HepG2 (cell line): ENCODE measurements around the gene TFF1. TPM values are rescaled to one million over a fixed set of nuclear protein-coding genes. Genes with fewer than 3 reads are reported as not detected.

Experiments used
- ARNT ChIP-seq: fragments of 450-650 bp; IDR thresholded peaks from 2 replicates; pipeline ENCODE4 v1.6.1; 2017
- HNRNPUL1 ChIP-seq: fragments of 200-400 bp; formaldehyde crosslinking; IDR thresholded peaks from 2 replicates; pipeline ENCODE4 v1.6.1; 2017; ENCODE audit warnings: low read depth, mild to moderate bottlenecking, low read length, moderate library complexity
- KLF13 ChIP-seq: sonication (generic); formaldehyde crosslinking; IDR thresholded peaks from 2 replicates; pipeline ENCODE4 v1.4.0; 2020; ENCODE audit warnings: mild to moderate bottlenecking, missing genetic modification reagents
- MAZ ChIP-seq, 2 experiments: sonication (generic) in 1 of 2; formaldehyde crosslinking in 1 of 2; IDR thresholded peaks; 2 replicates each; pipeline versions ENCODE4 v1.5.0 to v1.6.1; 2012 to 2020; ENCODE audit warnings: low read depth in 2 of 2, mild to moderate bottlenecking in 2 of 2, borderline replicate concordance in 1 of 2, improper control_type of control experiment in 1 of 2, low read length in 1 of 2, missing genetic modification reagents in 1 of 2, moderate library complexity in 1 of 2
- NFIC ChIP-seq: IDR thresholded peaks from 2 replicates; pipeline ENCODE4 v1.6.1; 2012; ENCODE audit warnings: mild to moderate bottlenecking, low read length, inconsistent platforms
- NKX3-1 ChIP-seq: sonication (generic); formaldehyde crosslinking; IDR thresholded peaks from 2 replicates; pipeline ENCODE4 v1.5.0; 2020; ENCODE audit warnings: missing genetic modification reagents
- PAF1 ChIP-seq: IDR thresholded peaks from 2 replicates; pipeline ENCODE4 v1.6.1; 2016; ENCODE audit warnings: missing genetic modification reagents, missing compliant biosample characterization
- RFXAP ChIP-seq: sonication (generic); formaldehyde crosslinking; IDR thresholded peaks from 2 replicates; pipeline ENCODE4 v1.4.0; 2020; ENCODE audit warnings: missing genetic modification reagents, borderline replicate concordance
- SALL2 ChIP-seq: sonication (generic); formaldehyde crosslinking; IDR thresholded peaks from 2 replicates; pipeline ENCODE4 v1.8.1; 2023; ENCODE audit warnings: mild to moderate bottlenecking, missing genetic modification reagents, inconsistent platforms
- TEAD2 ChIP-seq: sonication (generic); formaldehyde crosslinking; IDR thresholded peaks from 2 replicates; pipeline ENCODE4 v1.9.0; 2021; ENCODE audit warnings: missing genetic modification reagents
- ZNF20 ChIP-seq: sonication (generic); formaldehyde crosslinking; IDR thresholded peaks from 2 replicates; pipeline ENCODE4 v1.4.0; 2020; ENCODE audit warnings: mild to moderate bottlenecking, moderate library complexity, missing genetic modification reagents
- ZNF709 ChIP-seq: sonication (generic); formaldehyde crosslinking; IDR thresholded peaks from 2 replicates; pipeline ENCODE4 v1.5.0; 2020; ENCODE audit warnings: mild to moderate bottlenecking, missing genetic modification reagents
- polyA plus RNA-seq, 8 experiments: library from polyadenylated mRNA; depleted of rRNA in 3 of 8; stranded (reverse) in 7 of 8; unstranded in 1 of 8; fragments of >200 nt; fragmentation: Illumina TruSeq in 4 of 8; extraction: Trizol in 4 of 8; gene quantifications; 2 replicates each; pipeline versions ENCODE4 v1.2.1 to v1.2.3, GENCODE V29; 2011 to 2016; ENCODE audit warnings: low read depth in 4 of 8, missing spikeins in 1 of 8, mixed read lengths in 1 of 8; ENCODE audit not compliant: insufficient read depth in 1 of 8
- total RNA-seq, 5 experiments: library from RNA; depleted of rRNA; stranded (reverse); fragments of >200 nt; fragmentation: Illumina TruSeq; extraction: Trizol; gene quantifications; 2 replicates each; pipeline ENCODE4 v1.2.3, GENCODE V29; 2016; ENCODE audit warnings: low read depth in 1 of 5
- TF ChIP-seq, protein P1 (sequence below): sonication (generic); formaldehyde crosslinking; IDR thresholded peaks from 2 replicates; pipeline ENCODE4 v1.4.0; 2020; ENCODE audit warnings: missing genetic modification reagents, borderline replicate concordance
- TF ChIP-seq, protein P2 (sequence below): sonication (generic); formaldehyde crosslinking; IDR thresholded peaks from 2 replicates; pipeline ENCODE4 v1.8.0; 2022; ENCODE audit warnings: missing genetic modification reagents, low read depth, mild to moderate bottlenecking, borderline replicate concordance
- TF ChIP-seq, protein P3 (sequence below): fragments of 450-650 bp; IDR thresholded peaks from 2 replicates; pipeline ENCODE4 v1.6.1; 2017; ENCODE audit warnings: mild to moderate bottlenecking
- TF ChIP-seq, protein P4 (sequence below): IDR thresholded peaks from 2 replicates; pipeline ENCODE4 v1.6.1; 2016
- TF ChIP-seq, protein P5 (sequence below), 2 experiments: sonication (generic) in 1 of 2; formaldehyde crosslinking in 1 of 2; IDR thresholded peaks; 2 replicates each; pipeline versions ENCODE4 v1.5.1 to v1.6.1; 2011 to 2020; ENCODE audit warnings: borderline replicate concordance in 1 of 2, low read depth in 1 of 2, low read length in 1 of 2, mild to moderate bottlenecking in 1 of 2, missing genetic modification reagents in 1 of 2, moderate library complexity in 1 of 2
- TF ChIP-seq, protein P6 (sequence below): sonication (generic); formaldehyde crosslinking; IDR thresholded peaks from 2 replicates; pipeline ENCODE4 v1.4.0; 2020; ENCODE audit warnings: missing genetic modification reagents
- TF ChIP-seq, protein P7 (sequence below): conservative IDR thresholded peaks from 2 replicates; pipeline ENCODE4 v1.6.1; 2018; ENCODE audit warnings: missing genetic modification reagents

The TFF1 gene
- total and polyA plus RNA-seq, 2 of the 13 experiments (the other 11 are each of a cell fraction or from before 2014, with no cell fraction given), result 0.24 to 19.4 TPM

DNA sequence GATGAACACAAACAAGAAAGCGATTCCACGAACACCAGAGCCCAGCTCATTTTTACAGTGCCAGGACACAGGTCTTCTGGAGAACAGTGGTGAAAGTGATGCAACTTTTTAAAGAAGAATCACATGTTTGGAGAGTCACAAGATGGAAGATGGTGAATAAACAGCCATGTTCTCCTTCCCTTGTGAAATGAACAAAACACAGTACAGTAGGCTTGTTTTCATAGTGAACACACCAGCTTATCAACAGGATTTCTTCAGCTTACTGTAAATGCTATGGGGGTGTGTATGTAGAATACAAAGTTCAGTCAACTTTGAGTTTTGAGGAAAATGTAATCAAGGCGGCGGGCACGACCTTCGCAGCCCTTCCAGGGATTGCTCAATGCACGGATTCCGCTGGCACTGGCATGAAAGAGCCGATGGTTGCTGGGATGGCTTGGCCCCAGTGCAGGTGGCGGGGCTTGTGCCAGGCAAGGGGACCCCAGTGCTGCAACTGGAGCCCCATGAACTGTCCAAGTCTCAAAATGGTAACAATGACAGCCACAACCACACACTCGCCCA, 19.8 kb upstream of the TFF1 start (continued):
- TF ChIP-seq, protein P1, sequence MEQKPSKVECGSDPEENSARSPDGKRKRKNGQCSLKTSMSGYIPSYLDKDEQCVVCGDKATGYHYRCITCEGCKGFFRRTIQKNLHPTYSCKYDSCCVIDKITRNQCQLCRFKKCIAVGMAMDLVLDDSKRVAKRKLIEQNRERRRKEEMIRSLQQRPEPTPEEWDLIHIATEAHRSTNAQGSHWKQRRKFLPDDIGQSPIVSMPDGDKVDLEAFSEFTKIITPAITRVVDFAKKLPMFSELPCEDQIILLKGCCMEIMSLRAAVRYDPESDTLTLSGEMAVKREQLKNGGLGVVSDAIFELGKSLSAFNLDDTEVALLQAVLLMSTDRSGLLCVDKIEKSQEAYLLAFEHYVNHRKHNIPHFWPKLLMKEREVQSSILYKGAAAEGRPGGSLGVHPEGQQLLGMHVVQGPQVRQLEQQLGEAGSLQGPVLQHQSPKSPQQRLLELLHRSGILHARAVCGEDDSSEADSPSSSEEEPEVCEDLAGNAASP (CRISPR knock-in tag), result peak; percentile 85; the same call in 1 of the 2 replicates
- TF ChIP-seq NKX3-1 (no peak), NFIC (peak; percentile 79), HNRNPUL1 (no peak), TEAD2 (CRISPR knock-in tag) (no peak), KLF13 (CRISPR knock-in tag) (no peak), ZNF709 (CRISPR knock-in tag) (no peak), PAF1 (no peak), ZNF20 (CRISPR knock-in tag) (no peak), SALL2 (CRISPR knock-in tag) (no peak), RFXAP (CRISPR knock-in tag) (peak; percentile 51; the same call in 1 of the 2 replicates), MAZ (IDR thresholded peaks at IDR 0.05; ENCODE audit: borderline replicate concordance, low read depth, low read length) (no peak), MAZ (CRISPR knock-in tag; IDR thresholded peaks at IDR 0.05; ENCODE audit: low read depth) (no peak), ARNT (no peak)
- TF ChIP-seq, protein P2, sequence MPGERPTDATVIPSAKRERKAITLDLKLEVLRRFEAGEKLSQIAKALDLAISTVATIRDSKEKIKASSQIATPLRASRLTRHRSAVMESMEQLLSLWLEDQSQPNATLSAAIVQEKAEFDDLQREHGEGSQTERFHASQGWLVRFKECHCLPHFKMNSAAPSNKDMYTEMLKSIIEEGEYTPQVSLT (CRISPR knock-in tag), result no peak
- TF ChIP-seq, protein P3, sequence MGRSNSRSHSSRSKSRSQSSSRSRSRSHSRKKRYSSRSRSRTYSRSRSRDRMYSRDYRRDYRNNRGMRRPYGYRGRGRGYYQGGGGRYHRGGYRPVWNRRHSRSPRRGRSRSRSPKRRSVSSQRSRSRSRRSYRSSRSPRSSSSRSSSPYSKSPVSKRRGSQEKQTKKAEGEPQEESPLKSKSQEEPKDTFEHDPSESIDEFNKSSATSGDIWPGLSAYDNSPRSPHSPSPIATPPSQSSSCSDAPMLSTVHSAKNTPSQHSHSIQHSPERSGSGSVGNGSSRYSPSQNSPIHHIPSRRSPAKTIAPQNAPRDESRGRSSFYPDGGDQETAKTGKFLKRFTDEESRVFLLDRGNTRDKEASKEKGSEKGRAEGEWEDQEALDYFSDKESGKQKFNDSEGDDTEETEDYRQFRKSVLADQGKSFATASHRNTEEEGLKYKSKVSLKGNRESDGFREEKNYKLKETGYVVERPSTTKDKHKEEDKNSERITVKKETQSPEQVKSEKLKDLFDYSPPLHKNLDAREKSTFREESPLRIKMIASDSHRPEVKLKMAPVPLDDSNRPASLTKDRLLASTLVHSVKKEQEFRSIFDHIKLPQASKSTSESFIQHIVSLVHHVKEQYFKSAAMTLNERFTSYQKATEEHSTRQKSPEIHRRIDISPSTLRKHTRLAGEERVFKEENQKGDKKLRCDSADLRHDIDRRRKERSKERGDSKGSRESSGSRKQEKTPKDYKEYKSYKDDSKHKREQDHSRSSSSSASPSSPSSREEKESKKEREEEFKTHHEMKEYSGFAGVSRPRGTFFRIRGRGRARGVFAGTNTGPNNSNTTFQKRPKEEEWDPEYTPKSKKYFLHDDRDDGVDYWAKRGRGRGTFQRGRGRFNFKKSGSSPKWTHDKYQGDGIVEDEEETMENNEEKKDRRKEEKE, result no peak
- TF ChIP-seq, protein P4, sequence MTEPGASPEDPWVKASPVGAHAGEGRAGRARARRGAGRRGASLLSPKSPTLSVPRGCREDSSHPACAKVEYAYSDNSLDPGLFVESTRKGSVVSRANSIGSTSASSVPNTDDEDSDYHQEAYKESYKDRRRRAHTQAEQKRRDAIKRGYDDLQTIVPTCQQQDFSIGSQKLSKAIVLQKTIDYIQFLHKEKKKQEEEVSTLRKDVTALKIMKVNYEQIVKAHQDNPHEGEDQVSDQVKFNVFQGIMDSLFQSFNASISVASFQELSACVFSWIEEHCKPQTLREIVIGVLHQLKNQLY (CRISPR knock-in tag), result peak; percentile 77; the same call in 1 of the 2 replicates
- TF ChIP-seq, protein P5, sequence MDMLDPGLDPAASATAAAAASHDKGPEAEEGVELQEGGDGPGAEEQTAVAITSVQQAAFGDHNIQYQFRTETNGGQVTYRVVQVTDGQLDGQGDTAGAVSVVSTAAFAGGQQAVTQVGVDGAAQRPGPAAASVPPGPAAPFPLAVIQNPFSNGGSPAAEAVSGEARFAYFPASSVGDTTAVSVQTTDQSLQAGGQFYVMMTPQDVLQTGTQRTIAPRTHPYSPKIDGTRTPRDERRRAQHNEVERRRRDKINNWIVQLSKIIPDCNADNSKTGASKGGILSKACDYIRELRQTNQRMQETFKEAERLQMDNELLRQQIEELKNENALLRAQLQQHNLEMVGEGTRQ (IDR thresholded peaks at IDR 0.05; ENCODE audit: low read depth, low read length), result no peak
- TF ChIP-seq, protein P5 (CRISPR knock-in tag; IDR thresholded peaks at IDR 0.05; ENCODE audit: borderline replicate concordance), result no peak
- TF ChIP-seq, protein P6, sequence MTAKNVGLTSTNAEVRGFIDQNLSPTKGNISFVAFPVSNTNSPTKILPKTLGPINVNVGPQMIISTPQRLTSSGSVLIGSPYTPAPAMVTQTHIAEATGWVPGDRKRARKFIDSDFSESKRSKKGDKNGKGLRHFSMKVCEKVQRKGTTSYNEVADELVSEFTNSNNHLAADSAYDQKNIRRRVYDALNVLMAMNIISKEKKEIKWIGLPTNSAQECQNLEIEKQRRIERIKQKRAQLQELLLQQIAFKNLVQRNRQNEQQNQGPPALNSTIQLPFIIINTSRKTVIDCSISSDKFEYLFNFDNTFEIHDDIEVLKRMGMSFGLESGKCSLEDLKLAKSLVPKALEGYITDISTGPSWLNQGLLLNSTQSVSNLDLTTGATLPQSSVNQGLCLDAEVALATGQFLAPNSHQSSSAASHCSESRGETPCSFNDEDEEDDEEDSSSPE (CRISPR knock-in tag), result no peak
- TF ChIP-seq, protein P7, sequence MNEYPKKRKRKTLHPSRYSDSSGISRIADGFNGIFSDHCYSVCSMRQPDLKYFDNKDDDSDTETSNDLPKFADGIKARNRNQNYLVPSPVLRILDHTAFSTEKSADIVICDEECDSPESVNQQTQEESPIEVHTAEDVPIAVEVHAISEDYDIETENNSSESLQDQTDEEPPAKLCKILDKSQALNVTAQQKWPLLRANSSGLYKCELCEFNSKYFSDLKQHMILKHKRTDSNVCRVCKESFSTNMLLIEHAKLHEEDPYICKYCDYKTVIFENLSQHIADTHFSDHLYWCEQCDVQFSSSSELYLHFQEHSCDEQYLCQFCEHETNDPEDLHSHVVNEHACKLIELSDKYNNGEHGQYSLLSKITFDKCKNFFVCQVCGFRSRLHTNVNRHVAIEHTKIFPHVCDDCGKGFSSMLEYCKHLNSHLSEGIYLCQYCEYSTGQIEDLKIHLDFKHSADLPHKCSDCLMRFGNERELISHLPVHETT, result no peak; the same call in 1 of the 2 replicates
